GM12874 (cell line): ENCODE data around the gene ERC1.

ENCODE experiments used
- TF ChIP-seq, protein P1 (sequence below): IDR thresholded peaks from 2 replicates; pipeline ENCODE4 v1.5.1; 2011; ENCODE audit warnings: low read depth, mild to moderate bottlenecking, control low read depth, low read length, moderate library complexity; ENCODE audit not compliant: insufficient read depth

The ERC1 gene

DNA sequence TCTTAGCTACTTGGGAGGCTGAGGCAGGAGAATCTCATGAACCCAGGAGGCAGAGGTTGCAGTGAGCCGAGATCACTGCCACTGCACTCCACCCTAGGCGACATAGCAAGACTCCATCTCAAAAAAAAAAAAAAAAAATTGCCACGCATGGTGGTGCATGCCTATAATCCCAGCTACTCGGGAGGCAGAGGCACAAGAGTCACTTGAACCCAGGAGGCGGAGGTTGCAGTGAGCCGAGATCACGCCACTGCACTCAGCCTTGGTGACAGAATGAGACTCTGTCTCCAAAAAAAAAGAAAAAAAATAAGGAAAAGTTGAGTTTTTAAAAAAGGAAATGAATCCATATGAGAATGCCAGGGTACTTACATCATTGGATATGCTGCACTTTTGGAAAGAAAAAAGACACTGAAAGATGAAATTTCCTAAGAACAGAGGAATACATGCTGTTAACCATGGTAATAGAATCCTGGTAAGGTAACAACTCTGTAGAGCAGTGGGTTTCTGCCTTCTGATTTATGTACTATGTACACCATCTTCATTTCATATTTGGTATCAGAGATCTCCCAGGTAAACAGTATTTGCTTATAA lies 222.7 kb downstream of the ERC1 start:
- TF ChIP-seq, protein P1, sequence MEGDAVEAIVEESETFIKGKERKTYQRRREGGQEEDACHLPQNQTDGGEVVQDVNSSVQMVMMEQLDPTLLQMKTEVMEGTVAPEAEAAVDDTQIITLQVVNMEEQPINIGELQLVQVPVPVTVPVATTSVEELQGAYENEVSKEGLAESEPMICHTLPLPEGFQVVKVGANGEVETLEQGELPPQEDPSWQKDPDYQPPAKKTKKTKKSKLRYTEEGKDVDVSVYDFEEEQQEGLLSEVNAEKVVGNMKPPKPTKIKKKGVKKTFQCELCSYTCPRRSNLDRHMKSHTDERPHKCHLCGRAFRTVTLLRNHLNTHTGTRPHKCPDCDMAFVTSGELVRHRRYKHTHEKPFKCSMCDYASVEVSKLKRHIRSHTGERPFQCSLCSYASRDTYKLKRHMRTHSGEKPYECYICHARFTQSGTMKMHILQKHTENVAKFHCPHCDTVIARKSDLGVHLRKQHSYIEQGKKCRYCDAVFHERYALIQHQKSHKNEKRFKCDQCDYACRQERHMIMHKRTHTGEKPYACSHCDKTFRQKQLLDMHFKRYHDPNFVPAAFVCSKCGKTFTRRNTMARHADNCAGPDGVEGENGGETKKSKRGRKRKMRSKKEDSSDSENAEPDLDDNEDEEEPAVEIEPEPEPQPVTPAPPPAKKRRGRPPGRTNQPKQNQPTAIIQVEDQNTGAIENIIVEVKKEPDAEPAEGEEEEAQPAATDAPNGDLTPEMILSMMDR: no peak

GRCh38 chr12:1216560-1216959 lies 225.5 kb downstream of the ERC1 start:
- TF ChIP-seq, protein P1: no peak

GRCh38 chr12:1217191-1217949 lies 226.3 kb downstream of the ERC1 start:
- TF ChIP-seq, protein P1: no peak

GRCh38 chr12:1218369-1218768 lies 227.3 kb downstream of the ERC1 start:
- TF ChIP-seq, protein P1: no peak

DNA sequence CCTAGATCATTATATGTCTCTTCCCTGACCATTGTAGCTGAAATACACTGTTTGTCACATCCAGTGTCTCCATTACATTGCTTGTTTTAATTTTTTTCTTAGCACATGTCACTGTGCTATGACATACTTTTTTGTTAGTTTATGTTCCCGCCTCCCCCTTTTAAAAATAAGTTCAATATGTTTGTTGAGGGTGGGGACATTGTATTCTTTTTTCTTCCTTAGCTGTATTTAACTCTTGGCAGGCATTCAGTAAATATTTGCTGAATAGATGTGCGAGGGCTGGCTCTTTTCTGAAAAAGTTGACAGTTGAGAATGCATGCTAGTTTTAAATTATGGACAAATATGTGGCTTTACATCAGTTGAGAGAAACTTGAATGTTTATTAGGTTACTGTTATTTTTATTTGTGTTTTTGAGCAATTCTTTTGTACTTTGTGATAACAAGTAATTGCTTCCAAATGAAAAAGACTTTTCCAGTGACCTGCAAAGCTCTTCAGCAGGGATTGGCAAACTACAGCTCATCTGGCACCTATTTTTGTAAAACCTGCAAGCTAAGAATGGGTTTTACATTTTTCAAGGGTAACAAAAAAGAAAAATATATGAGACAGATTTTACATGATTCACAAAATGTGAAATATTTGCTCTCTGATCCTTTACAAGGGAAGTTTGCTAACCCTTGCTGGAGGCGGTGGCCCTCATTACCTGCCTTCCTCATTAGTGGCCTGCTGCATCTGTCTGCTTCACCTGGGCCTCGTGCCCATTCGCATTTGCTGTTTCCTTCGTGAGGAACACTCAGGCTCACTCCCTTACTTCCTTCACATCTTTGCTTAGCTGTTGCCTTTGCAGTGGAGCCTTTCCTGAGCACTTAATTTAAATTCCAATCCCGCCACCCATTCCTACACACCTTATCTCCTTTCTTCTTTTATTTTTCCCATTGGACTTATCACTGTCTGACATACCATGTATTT lies 229.4 kb downstream of the ERC1 start:
- TF ChIP-seq, protein P1: no peak

DNA sequence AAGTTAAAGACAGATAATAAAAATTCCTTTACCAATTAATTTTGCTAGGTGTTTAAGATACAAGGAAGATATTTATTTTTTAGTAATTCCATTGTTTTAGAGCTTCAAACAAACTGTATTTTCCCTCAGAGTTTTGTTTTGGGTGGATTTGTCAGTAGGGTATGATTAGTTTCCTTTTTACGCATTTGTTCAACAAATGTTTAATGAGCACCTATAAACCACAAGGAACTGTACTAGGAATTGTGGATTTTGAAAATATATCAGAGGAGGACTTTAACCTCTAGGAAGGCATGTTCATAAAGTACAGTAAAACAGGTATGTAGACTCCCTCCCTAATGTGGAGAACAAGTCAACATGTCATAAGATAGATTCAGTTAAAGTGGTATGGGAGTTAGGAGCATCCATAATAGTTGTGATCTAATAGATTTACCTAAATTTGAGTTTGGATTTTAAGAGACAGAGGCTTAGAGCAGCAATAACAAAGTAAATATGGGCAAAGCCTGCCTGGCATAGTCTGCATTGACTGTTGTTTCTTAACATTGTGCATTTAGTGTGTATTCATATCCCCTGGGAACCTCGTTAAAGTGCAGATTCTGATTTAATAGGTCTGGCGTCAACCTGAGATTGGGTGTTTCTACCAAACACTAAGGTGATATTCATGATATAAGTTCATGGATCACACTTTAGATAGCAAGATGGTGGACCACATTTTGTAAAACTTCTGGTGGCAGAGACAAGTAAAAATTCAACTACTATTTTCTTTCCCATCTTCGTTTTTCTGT lies 232.0 kb downstream of the ERC1 start:
- TF ChIP-seq, protein P1: no peak

GRCh38 chr12:1226951-1227350 lies 235.9 kb downstream of the ERC1 start:
- TF ChIP-seq, protein P1: no peak
